ENCODE results near the gene MIER1.

DNA sequence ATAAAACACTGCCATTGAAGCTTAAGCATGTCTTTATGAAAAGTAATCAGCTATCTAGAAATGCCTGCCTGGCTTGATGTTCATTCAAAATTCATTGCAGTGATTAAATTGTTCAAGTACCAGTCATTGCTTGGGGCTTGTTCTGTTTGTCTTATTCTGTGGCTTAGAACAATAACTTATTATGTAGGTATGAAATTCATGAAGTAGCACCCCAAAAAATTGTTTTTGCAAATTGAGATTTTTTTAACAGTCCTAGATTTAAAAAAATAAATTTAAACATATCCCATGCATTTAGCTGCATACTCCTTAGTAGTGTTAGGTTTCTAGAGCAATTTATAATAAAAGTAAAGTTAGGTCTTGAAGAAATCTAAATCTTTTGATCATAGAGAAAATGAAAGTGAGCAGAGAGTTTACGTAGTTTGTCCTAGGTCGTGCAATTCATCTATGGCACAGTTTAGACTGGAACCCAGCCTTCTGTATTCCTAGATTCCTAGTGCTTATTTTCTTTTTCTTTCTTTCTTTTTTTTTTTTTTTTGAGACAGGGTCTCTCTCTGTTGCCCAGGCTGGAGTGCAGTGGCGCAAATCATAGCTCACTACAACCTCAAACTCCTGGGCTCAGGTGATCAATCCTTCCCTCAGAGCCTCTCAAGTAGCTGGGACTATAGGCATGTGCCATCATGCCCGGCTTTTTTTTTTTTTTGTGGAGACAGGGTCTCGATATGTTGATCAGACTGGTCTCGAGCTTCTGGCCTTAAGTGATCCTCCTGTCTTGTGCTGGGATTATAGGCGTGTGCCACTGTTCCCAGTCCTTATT is 9.3 kb downstream of the MIER1 start:
- TF ChIP-seq, protein P1, sequence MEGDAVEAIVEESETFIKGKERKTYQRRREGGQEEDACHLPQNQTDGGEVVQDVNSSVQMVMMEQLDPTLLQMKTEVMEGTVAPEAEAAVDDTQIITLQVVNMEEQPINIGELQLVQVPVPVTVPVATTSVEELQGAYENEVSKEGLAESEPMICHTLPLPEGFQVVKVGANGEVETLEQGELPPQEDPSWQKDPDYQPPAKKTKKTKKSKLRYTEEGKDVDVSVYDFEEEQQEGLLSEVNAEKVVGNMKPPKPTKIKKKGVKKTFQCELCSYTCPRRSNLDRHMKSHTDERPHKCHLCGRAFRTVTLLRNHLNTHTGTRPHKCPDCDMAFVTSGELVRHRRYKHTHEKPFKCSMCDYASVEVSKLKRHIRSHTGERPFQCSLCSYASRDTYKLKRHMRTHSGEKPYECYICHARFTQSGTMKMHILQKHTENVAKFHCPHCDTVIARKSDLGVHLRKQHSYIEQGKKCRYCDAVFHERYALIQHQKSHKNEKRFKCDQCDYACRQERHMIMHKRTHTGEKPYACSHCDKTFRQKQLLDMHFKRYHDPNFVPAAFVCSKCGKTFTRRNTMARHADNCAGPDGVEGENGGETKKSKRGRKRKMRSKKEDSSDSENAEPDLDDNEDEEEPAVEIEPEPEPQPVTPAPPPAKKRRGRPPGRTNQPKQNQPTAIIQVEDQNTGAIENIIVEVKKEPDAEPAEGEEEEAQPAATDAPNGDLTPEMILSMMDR (IDR thresholded peaks at IDR 0.05) = no peak
- TF ChIP-seq, protein P2, sequence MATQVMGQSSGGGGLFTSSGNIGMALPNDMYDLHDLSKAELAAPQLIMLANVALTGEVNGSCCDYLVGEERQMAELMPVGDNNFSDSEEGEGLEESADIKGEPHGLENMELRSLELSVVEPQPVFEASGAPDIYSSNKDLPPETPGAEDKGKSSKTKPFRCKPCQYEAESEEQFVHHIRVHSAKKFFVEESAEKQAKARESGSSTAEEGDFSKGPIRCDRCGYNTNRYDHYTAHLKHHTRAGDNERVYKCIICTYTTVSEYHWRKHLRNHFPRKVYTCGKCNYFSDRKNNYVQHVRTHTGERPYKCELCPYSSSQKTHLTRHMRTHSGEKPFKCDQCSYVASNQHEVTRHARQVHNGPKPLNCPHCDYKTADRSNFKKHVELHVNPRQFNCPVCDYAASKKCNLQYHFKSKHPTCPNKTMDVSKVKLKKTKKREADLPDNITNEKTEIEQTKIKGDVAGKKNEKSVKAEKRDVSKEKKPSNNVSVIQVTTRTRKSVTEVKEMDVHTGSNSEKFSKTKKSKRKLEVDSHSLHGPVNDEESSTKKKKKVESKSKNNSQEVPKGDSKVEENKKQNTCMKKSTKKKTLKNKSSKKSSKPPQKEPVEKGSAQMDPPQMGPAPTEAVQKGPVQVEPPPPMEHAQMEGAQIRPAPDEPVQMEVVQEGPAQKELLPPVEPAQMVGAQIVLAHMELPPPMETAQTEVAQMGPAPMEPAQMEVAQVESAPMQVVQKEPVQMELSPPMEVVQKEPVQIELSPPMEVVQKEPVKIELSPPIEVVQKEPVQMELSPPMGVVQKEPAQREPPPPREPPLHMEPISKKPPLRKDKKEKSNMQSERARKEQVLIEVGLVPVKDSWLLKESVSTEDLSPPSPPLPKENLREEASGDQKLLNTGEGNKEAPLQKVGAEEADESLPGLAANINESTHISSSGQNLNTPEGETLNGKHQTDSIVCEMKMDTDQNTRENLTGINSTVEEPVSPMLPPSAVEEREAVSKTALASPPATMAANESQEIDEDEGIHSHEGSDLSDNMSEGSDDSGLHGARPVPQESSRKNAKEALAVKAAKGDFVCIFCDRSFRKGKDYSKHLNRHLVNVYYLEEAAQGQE (IDR thresholded peaks at IDR 0.05; ENCODE audit: insufficient read depth in 1 of 2, low read depth in 2 of 2, low read length in 1 of 2) = no peak
